GM23248 (cell line): Measurements from ENCODE around the gene ARHGEF7. TPM values are rescaled to one million over a fixed set of nuclear protein-coding genes. Genes with fewer than 3 reads are reported as not detected.

Experiments used
- DNase-seq: peaks from one replicate; pipeline ENCODE4 v3.0.0-alpha.2; 2015
- H2AFZ ChIP-seq: fragments of 200-600 bp; sonication (generic); 2 replicates; pipeline ENCODE4 v1.6.1; 2016; ENCODE audit warnings: antibody characterized with exemption
- H3F3A ChIP-seq: fragments of 200-600 bp; sonication (generic); 2 replicates; pipeline ENCODE4 v1.6.1; 2016; ENCODE audit warnings: mild to moderate bottlenecking, antibody characterized with exemption, mixed run types; ENCODE audit not compliant: insufficient read depth
- H3K27ac ChIP-seq: fragments of 200-600 bp; sonication (generic); 2 replicates; pipeline ENCODE4 v1.5.1; 2016; ENCODE audit warnings: mild to moderate bottlenecking
- H3K27me3 ChIP-seq: fragments of 200-600 bp; sonication (generic); replicated peaks from 2 replicates; pipeline ENCODE4 v1.6.1; 2016; ENCODE audit warnings: mild to moderate bottlenecking; ENCODE audit not compliant: insufficient read depth
- H3K36me3 ChIP-seq: fragments of 200-600 bp; sonication (generic); 2 replicates; pipeline ENCODE4 v1.6.1; 2016; ENCODE audit warnings: low read depth, mild to moderate bottlenecking
- H3K4me1 ChIP-seq: fragments of 200-600 bp; sonication (generic); 2 replicates; pipeline ENCODE4 v1.6.1; 2016; ENCODE audit warnings: mild to moderate bottlenecking; ENCODE audit not compliant: insufficient read depth
- H3K4me2 ChIP-seq: fragments of 200-600 bp; sonication (generic); one replicate; pipeline ENCODE4 v1.6.1; 2016; ENCODE audit warnings: mild to moderate bottlenecking; ENCODE audit not compliant: unreplicated experiment
- H3K4me3 ChIP-seq: fragments of 200-600 bp; sonication (generic); 2 replicates; pipeline ENCODE4 v1.5.1; 2016; ENCODE audit warnings: mild to moderate bottlenecking
- H3K79me2 ChIP-seq: fragments of 200-600 bp; sonication (generic); 2 replicates; pipeline ENCODE4 v1.6.1; 2016; ENCODE audit warnings: mild to moderate bottlenecking; ENCODE audit not compliant: insufficient read depth
- H3K9ac ChIP-seq: fragments of 200-600 bp; sonication (generic); 2 replicates; pipeline ENCODE4 v1.6.1; 2016; ENCODE audit warnings: mild to moderate bottlenecking
- H3K9me2 ChIP-seq: fragments of 200-600 bp; sonication (generic); 2 replicates; pipeline ENCODE4 v1.6.1; 2016; ENCODE audit warnings: mixed run types, mild to moderate bottlenecking, moderate library complexity; ENCODE audit not compliant: insufficient read depth
- H3K9me3 ChIP-seq: fragments of 200-600 bp; sonication (generic); one replicate; pipeline ENCODE4 v1.6.1; 2017; ENCODE audit warnings: low read depth
- H4K20me1 ChIP-seq: fragments of 200-600 bp; sonication (generic); 2 replicates; pipeline ENCODE4 v1.6.0; 2016; ENCODE audit not compliant: insufficient read depth
- EZH2 ChIP-seq: fragments of 200-600 bp; sonication (generic); IDR thresholded peaks from 2 replicates; pipeline ENCODE4 v1.6.1; 2018; ENCODE audit warnings: antibody characterized with exemption, mild to moderate bottlenecking; ENCODE audit not compliant: insufficient read depth, poor library complexity, severe bottlenecking
- EZH2phosphoT487 ChIP-seq: fragments of 200-600 bp; sonication (generic); IDR thresholded peaks from 2 replicates; pipeline ENCODE4 v1.6.1; 2018; ENCODE audit warnings: antibody characterized with exemption, moderate library complexity, mild to moderate bottlenecking, low read depth; ENCODE audit not compliant: insufficient read depth
- WGBS, 2 experiments: methylation state at CpG; one replicate each; pipeline ENCODE4 v1.1.6; 2015 to 2017; ENCODE audit warnings: low lambda C conversion rate in 2 of 2, low coverage in 1 of 2; ENCODE audit errors: missing lambda C conversion rate in 2 of 2; 5-methylcytosine and 5-hydroxymethylcytosine counted together
- in situ Hi-C: fragments of 300-500 bp; cut with MboI; formaldehyde crosslinking; loops from 2 replicates; pipeline ENCODE4 v1.15.0; 2020
- polyA plus RNA-seq: library from polyadenylated mRNA; unstranded; fragments of >200 nt; fragmentation: Nextera tagmentation; extraction: Ambion mirVana; gene quantifications from 2 replicates; pipeline ENCODE4 v1.2.1, GENCODE V29; 2016
- total RNA-seq: library from RNA; depleted of rRNA; stranded (reverse); fragments of >200 nt; shearing (Covaris generic); gene quantifications from 2 replicates; pipeline ENCODE4 v1.2.3, GENCODE V29; 2014

ARHGEF7 gene
- total and polyA plus RNA-seq, 2 experiments from 2014 or later, result 19.0 to 23.0 TPM

- peak overlapping the region; percentile 43 for H3K9ac ChIP-seq
- H2AFZ ChIP-seq, result no peak overlapping the region
- peak overlapping the region; percentile 80 for H3K27ac ChIP-seq
- in situ Hi-C loops, result no loop called here
- peak; percentile 63 for DNase-seq
- no peaks in the 10 kb centered on the region for H3K9me3 ChIP-seq
- no peaks in the 10 kb centered on the region for H3K9me2 ChIP-seq
- H3K4me3 ChIP-seq, result 0 out of 2 replicates have a peak overlapping the region, but pooled peaks have one; percentile 4
- 0 out of 2 replicates have a peak, but pooled peaks cover 9% of the 10 kb centered on the region for H3K36me3 ChIP-seq
- WGBS, 2 experiments, result 47 to 48% methylated on average over 6 of the region's 6 CpGs
- peaks cover 22% of the 10 kb centered on the region for H3K4me1 ChIP-seq
- H4K20me1 ChIP-seq, result no peaks in the 10 kb centered on the region
- peaks cover 25% of the 10 kb centered on the region for H3F3A ChIP-seq
- H3K4me2 ChIP-seq, result peak overlapping the region; percentile 73
- TF ChIP-seq EZH2phosphoT487 (no peak), EZH2 (no peak)
- H3K27me3 ChIP-seq, result no peaks in the 10 kb centered on the region
- peaks cover 56% of the 10 kb centered on the region for H3K79me2 ChIP-seq
These were observed 137.6 kb downstream of the ARHGEF7 start for GRCh38 chr13:111252446-111253364.

GRCh38 chr13:111253365-111253872 is 138.3 kb downstream of the ARHGEF7 start:
- in situ Hi-C loops, result no loop called here
- TF ChIP-seq EZH2, result no peak
- TF ChIP-seq EZH2phosphoT487, result no peak

GRCh38 chr13:111255228-111255790 is 140.2 kb downstream of the ARHGEF7 start:
- no peak overlapping the region for H3K9ac ChIP-seq
- no peak overlapping the region for H2AFZ ChIP-seq
- peaks cover 30% of the 10 kb centered on the region for H3K79me2 ChIP-seq
- no peak overlapping the region for H3K4me2 ChIP-seq
- H3K4me3 ChIP-seq, result no peak overlapping the region
- H3F3A ChIP-seq, result peaks cover 25% of the 10 kb centered on the region
- TF ChIP-seq EZH2phosphoT487 (no peak), EZH2 (no peak)
- H3K4me1 ChIP-seq, result peaks cover 22% of the 10 kb centered on the region
- no peak overlapping the region for H3K27ac ChIP-seq
- H3K36me3 ChIP-seq, result 0 out of 2 replicates have a peak, but pooled peaks cover 10% of the 10 kb centered on the region
- no peaks in the 10 kb centered on the region for H3K9me2 ChIP-seq
- in situ Hi-C loops, result no loop called here
- H3K27me3 ChIP-seq, result no peaks in the 10 kb centered on the region
- no peaks in the 10 kb centered on the region for H4K20me1 ChIP-seq
- no peaks in the 10 kb centered on the region for H3K9me3 ChIP-seq
- 87 to 90% methylated on average over 10 of the region's 10 CpGs for WGBS, 2 experiments
- no peak for DNase-seq

More at GRCh38 chr13:111253365-111253872, 138.3 kb downstream of the ARHGEF7 start:
- Histone ChIP-seq H3K4me1 (peaks cover 22% of the 10 kb centered on the region), H2AFZ (no peak overlapping the region), H3F3A (peaks cover 25% of the 10 kb centered on the region), H3K27me3 (no peaks in the 10 kb centered on the region), H3K27ac (peak overlapping the region; percentile 80), H3K9me2 (no peaks in the 10 kb centered on the region), H3K36me3 (0 out of 2 replicates have a peak, but pooled peaks cover 7% of the 10 kb centered on the region), H3K4me3 (no peak overlapping the region), H3K4me2 (peak overlapping the region; percentile 73), H3K9me3 (no peaks in the 10 kb centered on the region), H3K9ac (no peak overlapping the region), H4K20me1 (no peaks in the 10 kb centered on the region), H3K79me2 (peaks cover 49% of the 10 kb centered on the region)
- 84 to 88% methylated on average over 9 of the region's 9 CpGs for WGBS, 2 experiments
- peak; percentile 73 for DNase-seq

GRCh38 chr13:111256458-111256857 is 141.3 kb downstream of the ARHGEF7 start:
- no peaks in the 10 kb centered on the region for H3K27me3 ChIP-seq
- no peak overlapping the region for H3K9ac ChIP-seq
- 0 out of 2 replicates have a peak, but pooled peaks cover 10% of the 10 kb centered on the region for H3K36me3 ChIP-seq
- H2AFZ ChIP-seq, result no peak overlapping the region
- WGBS, 2 experiments, result 79 to 84% methylated on average over 8 of the region's 8 CpGs
- no peak for TF ChIP-seq EZH2
- no peak for TF ChIP-seq EZH2phosphoT487
- no peak for DNase-seq
- no peaks in the 10 kb centered on the region for H3K9me3 ChIP-seq
- in situ Hi-C loops, result no loop called here
- peaks cover 20% of the 10 kb centered on the region for H3K79me2 ChIP-seq
- no peak overlapping the region for H3K27ac ChIP-seq
- no peak overlapping the region for H3K4me3 ChIP-seq
- no peak overlapping the region for H3K4me2 ChIP-seq
- H3K4me1 ChIP-seq, result peaks cover 22% of the 10 kb centered on the region
- H3F3A ChIP-seq, result peaks cover 22% of the 10 kb centered on the region
- H4K20me1 ChIP-seq, result no peaks in the 10 kb centered on the region
- H3K9me2 ChIP-seq, result no peaks in the 10 kb centered on the region
